Loucy (cell line): ENCODE data around the gene ALB.

ENCODE experiments used
- CTCF ChIP-seq: fragments of 200-600 bp; sonication (generic); conservative IDR thresholded peaks from 2 replicates; pipeline ENCODE4 v1.5.1; 2014; ENCODE audit warnings: mild to moderate bottlenecking, antibody characterized with exemption, low read length
- EZH2phosphoT487 ChIP-seq: fragments of 200-600 bp; IDR thresholded peaks from 2 replicates; pipeline ENCODE4 v1.6.1; 2018; ENCODE audit warnings: antibody characterized with exemption, mild to moderate bottlenecking, moderate library complexity, borderline replicate concordance

GRCh38 chr4:73422458-73422752, 18.3 kb downstream of the ALB start:
- TF ChIP-seq CTCF (no peak), EZH2phosphoT487 (no peak)
